NAMALWA (cell line): ENCODE results near the gene EXOC4.

Source experiments
- DNase-seq: peaks from one replicate; pipeline ENCODE4 v3.0.0-alpha.2; 2015; ENCODE audit warnings: low spot score

Gene EXOC4

GRCh38 chr7:133365917-133366316 is 113.0 kb downstream of the EXOC4 start:
- no peak for DNase-seq

- DNase-seq: no peak
Observed at GRCh38 chr7:133367561-133367960, 114.7 kb downstream of the EXOC4 start.

GRCh38 chr7:133369130-133369529 is 116.3 kb downstream of the EXOC4 start:
- DNase-seq: no peak

GRCh38 chr7:133371616-133372015 is 118.7 kb downstream of the EXOC4 start:
- DNase-seq: no peak

GRCh38 chr7:133372337-133372736 is 119.5 kb downstream of the EXOC4 start:
- no peak for DNase-seq

GRCh38 chr7:133376514-133376913 is 123.6 kb downstream of the EXOC4 start:
- no peak for DNase-seq

GRCh38 chr7:133381965-133382364 is 129.1 kb downstream of the EXOC4 start:
- no peak for DNase-seq

- DNase-seq: no peak
Observed at GRCh38 chr7:133382775-133383559, 130.1 kb downstream of the EXOC4 start.

- DNase-seq: no peak
Observed at GRCh38 chr7:133386205-133386604, 133.3 kb downstream of the EXOC4 start.

GRCh38 chr7:133389727-133390126 is 136.8 kb downstream of the EXOC4 start:
- no peak for DNase-seq

GRCh38 chr7:133391206-133391605 is 138.3 kb downstream of the EXOC4 start:
- no peak for DNase-seq

- peak; percentile 8 for DNase-seq
Observed at GRCh38 chr7:133394369-133394768, 141.5 kb downstream of the EXOC4 start.

- DNase-seq: no peak
Observed at GRCh38 chr7:133395551-133395950, 142.7 kb downstream of the EXOC4 start.

GRCh38 chr7:133398506-133398905 is 145.6 kb downstream of the EXOC4 start:
- no peak for DNase-seq

- no peak for DNase-seq
Observed at GRCh38 chr7:133401225-133401624, 148.3 kb downstream of the EXOC4 start.

- no peak for DNase-seq
Observed at GRCh38 chr7:133408212-133408611, 155.3 kb downstream of the EXOC4 start.

GRCh38 chr7:133409421-133409820 is 156.5 kb downstream of the EXOC4 start:
- DNase-seq: no peak

- no peak for DNase-seq
Observed at GRCh38 chr7:133409966-133410365, 157.1 kb downstream of the EXOC4 start.

GRCh38 chr7:133411395-133411794 is 158.5 kb downstream of the EXOC4 start:
- DNase-seq: no peak

- DNase-seq: no peak
Observed at GRCh38 chr7:133412942-133413341, 160.1 kb downstream of the EXOC4 start.

- DNase-seq: no peak
Observed at GRCh38 chr7:133419041-133419440, 166.2 kb downstream of the EXOC4 start.

GRCh38 chr7:133423618-133424017 is 170.7 kb downstream of the EXOC4 start:
- DNase-seq: no peak

GRCh38 chr7:133428326-133428725 is 175.4 kb downstream of the EXOC4 start:
- DNase-seq: no peak

GRCh38 chr7:133428876-133429275 is 176.0 kb downstream of the EXOC4 start:
- DNase-seq: no peak
